Gastroesophageal sphincter (tissue), 3 donors: ENCODE data around the gene FOXO6.

Experiments
- EP300 ChIP-seq: sonication (generic); formaldehyde crosslinking; IDR thresholded peaks from one replicate; pipeline ENCODE4 v1.6.1; 2017; ENCODE audit warnings: antibody characterized with exemption, mild to moderate bottlenecking
- POLR2A ChIP-seq, 2 donors: fragments of 450-650 bp; IDR thresholded peaks; one replicate each; pipeline ENCODE4 v1.6.1; 2017; ENCODE audit warnings: antibody characterized with exemption in 2 of 2, mild to moderate bottlenecking in 2 of 2, moderate library complexity in 1 of 2
- TF ChIP-seq, protein P1 (sequence below), 4 experiments: fragments of 200-600 bp in 2 of 4; fragments of 450-650 bp in 2 of 4; sonication (generic) in 1 of 4; IDR thresholded peaks; one replicate each; pipeline ENCODE4 v1.5.1; 2017 to 2019; ENCODE audit warnings: antibody characterized with exemption in 4 of 4, mild to moderate bottlenecking in 2 of 4, moderate library complexity in 2 of 4

DNA sequence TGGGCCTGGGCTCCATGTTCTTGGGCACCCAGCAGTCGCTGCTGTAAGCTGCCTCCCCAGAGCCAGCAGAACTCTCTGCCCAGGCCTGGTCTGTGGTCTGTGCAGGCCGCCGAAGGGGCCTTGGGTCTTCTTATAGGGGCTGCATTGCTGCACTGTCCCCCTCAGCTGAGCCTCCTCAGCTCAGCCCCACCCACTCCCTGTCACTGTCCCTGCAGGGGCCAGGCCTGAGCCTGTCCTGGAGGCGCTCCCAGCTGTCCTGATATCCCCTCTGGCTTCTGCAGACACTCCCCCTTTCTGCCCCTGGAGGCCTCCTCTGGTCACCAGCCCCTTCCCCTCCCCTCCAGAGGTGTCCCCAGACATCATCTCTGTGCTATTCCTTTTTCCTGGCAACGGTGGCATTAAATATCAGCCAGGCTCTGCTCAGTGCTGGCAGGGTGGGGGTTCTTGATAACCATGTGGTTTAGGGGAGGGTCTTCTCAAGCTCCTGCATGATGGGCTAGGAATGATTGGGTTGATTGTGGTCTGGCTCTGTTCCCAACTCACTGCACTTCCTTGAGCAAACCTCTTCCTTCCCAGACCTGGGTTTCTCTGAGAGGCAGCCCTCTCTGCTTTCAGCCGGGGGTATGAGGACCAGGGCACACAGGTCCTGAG is 3.7 kb upstream of the FOXO6 start:
- no peak for TF ChIP-seq POLR2A (IDR thresholded peaks at IDR 0.05)
- TF ChIP-seq, protein P1, sequence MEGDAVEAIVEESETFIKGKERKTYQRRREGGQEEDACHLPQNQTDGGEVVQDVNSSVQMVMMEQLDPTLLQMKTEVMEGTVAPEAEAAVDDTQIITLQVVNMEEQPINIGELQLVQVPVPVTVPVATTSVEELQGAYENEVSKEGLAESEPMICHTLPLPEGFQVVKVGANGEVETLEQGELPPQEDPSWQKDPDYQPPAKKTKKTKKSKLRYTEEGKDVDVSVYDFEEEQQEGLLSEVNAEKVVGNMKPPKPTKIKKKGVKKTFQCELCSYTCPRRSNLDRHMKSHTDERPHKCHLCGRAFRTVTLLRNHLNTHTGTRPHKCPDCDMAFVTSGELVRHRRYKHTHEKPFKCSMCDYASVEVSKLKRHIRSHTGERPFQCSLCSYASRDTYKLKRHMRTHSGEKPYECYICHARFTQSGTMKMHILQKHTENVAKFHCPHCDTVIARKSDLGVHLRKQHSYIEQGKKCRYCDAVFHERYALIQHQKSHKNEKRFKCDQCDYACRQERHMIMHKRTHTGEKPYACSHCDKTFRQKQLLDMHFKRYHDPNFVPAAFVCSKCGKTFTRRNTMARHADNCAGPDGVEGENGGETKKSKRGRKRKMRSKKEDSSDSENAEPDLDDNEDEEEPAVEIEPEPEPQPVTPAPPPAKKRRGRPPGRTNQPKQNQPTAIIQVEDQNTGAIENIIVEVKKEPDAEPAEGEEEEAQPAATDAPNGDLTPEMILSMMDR (IDR thresholded peaks at IDR 0.05) = no peak
- no peak for TF ChIP-seq EP300
